Stimulated activated CD8-positive, alpha-beta memory T cell treated with anti-CD3 and anti-CD28 coated beads, Interleukin-7, amount 100 ng/mL, for 1 hour (primary cell): Measurements from ENCODE around the gene EMILIN1.
"Not testable (repeated sequence)": the region's sequence is repeated elsewhere in the genome, so short reads cannot be mapped to it uniquely, and the experiment has no call there.

Source experiments
- DNase-seq, 2 donors: peaks; one replicate each; pipeline ENCODE4 v3.0.0-alpha.2; 2020; ENCODE audit warnings: low read depth in 2 of 2

The EMILIN1 gene

DNA sequence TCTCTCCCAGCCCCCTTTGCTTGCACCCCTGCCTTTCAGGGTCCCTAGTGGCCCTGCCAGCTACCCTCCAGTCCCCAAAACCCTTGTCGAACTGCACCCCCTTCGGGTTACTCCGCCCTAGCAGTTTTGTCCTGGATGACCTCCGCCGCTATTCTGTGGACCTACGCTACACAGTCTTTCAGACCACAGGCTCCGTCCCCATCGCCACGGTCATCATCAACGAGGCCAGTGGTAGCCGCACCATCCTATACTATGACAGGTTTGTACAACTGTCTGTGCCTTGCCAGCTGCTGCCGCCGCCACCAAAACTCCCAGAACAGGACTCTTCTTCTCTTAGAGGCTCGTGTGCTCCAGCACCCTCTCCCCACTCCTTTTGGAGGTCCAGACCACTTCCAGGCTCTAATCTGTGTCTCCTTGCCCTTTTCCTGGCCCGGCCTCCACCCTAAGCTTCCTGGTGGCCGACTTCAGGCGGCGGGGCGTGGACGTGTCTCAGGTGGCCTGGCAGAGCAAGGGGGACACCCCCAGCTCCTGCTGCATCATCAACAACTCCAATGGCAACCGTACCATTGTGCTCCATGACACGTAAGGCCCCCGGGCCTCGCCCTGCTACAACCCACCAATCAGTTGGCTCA, 16.1 kb downstream of the EMILIN1 start:
- no peak for DNase-seq

DNA sequence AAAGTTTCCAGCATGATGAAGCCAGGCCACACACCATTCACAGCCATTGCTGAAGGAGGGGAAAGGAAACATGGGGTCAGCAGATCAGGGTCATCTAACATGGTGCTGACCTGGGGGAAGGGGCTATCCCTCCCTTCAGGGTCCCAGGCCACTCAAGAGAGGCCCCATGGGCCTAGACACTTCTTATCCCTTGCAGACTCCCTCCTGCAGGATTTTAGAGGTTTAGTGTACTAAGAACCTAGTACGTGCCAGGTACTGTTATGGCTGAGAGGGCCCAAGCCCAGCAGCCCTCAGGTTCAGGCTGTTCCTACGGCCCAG, 17.0 kb downstream of the EMILIN1 start:
- DNase-seq, result no peak

DNA sequence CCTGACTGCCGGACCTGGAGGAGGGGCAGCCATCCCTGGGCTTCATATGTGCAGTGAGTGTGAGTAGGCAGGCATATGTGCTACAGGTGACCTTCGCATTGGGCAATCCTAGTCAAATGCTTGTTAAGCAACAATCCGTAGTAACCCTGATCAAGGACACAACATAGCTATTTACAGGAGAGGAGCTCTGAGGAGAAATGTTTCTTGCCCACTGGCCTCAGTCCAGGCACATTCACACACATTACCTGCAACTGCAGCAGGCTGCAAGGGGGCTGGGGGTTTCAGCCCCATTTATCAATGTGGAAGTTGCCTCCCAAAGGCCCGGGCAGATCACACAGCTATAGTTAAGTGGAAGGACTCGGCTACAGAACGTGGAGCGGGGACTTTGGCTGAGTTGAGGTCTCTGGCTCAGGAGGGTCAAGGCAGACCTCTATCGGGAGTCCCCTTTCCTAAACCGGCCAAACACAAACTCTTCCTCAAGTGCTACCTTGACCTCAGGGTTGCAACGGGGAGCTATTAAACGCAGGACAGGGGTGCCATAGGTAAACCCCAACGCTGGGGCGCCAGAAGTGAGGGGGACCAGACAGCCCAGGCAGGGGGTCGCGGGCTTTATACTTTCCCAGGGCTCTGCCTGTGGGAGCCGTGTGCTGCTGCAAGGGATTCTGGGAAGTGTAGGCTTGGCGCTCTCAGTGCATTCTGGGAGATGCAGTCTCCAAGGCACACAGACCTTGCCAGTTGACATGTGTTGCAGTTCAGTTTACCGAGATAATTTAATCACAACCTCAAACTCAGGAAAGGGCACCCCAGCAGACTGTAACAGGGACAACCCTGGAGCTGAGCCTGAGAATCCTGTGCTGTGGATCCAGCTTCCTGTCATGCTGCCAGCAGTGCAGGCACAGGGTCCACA, 17.6 kb downstream of the EMILIN1 start:
- no peak for DNase-seq

DNA sequence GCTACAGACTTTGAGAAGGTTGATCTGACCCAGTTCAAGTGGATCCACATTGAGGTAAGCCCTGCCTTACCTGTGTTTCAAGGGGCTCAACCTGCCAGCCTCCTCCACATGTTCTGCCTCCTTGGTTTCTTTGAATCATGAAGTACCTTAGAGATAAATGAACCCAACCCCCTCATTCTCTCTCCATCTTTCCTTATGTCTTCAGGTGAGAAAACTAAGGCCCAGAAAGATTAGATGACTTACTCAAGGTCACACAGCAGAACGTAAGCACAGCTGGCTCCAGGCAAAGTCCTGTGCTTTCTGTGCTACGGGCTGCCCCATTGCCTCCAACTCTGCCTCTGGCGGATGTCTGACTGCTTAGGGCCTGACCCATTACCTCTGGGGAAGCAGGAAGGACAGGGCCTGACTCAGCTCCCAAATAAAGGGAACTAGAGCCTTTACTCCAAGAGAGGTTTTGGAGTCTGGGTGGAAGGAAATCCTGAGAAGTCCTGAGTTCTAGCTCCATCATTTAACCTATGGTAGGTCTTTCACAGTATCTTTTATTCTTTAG, 18.4 kb downstream of the EMILIN1 start:
- DNase-seq, result no peak

DNA sequence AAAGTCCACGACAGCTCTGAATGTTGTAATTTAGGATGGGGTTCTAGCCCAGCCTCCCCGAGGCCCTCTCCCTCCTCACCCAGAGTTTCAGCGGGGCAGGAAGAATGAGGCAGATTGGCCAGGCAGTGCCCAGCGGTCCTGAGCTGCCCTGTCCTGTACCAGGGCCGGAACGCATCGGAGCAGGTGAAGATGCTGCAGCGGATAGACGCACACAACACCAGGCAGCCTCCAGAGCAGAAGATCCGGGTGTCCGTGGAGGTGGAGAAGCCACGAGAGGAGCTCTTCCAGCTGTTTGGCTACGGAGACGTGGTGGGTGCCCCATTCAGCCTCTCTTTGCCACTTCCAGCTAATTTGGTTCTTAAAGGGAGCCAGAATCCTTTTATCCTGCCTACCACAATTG, 18.9 kb downstream of the EMILIN1 start:
- DNase-seq, result no peak

DNA sequence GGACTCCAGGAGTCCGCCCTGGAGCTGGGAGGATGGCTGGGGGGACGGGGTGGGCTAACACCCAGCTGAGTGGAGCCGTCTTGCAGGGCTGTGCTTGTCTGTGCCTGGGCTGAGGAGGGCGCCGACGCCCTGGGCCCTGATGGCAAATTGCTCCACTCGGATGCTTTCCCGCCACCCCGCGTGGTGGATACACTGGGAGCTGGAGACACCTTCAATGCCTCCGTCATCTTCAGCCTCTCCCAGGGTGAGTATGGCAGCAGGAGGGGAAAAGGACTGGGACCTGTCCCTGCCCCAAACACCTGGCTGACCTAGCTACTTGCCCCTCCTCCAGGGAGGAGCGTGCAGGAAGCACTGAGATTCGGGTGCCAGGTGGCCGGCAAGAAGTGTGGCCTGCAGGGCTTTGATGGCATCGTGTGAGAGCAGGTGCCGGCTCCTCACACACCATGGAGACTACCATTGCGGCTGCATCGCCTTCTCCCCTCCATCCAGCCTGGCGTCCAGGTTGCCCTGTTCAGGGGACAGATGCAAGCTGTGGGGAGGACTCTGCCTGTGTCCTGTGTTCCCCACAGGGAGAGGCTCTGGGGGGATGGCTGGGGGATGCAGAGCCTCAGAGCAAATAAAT, 21.0 kb downstream of the EMILIN1 start:
- no peak for DNase-seq

DNA sequence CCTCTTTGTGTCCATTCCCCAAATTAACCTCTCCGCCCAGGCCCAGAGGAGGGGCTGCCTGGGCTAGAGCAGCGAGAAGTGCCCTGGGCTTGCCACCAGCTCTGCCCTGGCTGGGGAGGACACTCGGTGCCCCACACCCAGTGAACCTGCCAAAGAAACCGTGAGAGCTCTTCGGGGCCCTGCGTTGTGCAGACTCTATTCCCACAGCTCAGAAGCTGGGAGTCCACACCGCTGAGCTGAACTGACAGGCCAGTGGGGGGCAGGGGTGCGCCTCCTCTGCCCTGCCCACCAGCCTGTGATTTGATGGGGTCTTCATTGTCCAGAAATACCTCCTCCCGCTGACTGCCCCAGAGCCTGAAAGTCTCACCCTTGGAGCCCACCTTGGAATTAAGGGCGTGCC, 21.6 kb downstream of the EMILIN1 start:
- no peak for DNase-seq

DNA sequence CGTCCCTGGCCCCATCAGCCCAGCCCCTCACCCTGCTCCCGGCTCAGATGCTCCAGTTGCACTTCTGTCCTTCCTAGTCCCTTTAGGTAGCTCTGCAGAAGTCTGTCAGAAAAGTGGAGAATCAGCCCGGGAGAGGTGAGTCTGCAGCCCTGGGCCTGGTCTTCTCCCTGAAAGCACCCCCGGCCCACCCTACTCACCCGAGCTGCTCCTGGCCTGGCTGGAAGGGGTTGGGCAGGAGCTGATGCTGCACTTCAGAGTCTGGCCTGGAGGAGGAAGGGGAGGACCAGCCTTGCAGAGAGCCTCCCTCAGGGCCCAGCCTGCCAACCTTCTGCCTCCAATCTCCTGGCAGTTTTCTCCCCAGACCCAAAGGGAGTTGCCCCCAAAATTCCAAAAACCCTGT, 23.9 kb downstream of the EMILIN1 start:
- DNase-seq, result no peak

DNA sequence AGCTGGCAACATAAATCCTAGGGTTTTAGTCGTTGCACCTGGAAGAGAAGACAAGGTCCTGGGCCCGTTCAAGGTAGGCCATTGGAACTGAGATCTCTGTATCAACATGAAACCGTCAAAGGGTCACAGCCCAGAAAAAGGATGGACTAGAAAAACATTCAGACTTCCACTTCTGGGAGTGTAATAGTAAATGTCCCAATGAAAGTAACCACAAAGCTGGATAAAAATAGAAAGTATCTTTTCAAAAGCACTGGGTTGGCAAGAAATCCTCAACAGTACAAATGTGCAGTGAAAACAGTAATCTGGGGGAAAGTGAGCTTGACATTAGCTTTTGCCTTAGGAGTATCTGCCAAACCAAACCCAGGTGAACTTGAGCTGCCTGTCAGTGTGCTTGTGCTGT, 27.6 kb downstream of the EMILIN1 start:
- no peak for DNase-seq

DNA sequence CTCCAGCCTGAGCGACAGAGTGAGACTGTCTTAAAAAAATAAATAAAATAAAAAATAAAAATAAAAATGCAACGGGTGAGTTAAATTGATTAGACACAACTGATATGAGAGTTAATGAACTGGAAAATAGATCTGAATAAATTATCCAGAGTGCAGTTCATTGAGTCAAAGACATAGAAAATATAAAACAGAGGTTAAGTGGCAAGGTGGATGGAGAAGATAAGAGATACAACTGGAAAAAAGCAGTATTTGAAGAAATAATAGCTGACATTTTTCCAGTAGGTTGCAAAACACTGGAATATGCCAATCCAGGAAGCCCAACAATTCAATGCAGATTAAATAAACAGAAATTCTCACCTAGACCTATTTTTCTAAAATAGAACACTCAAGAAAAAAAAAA, 29.8 kb downstream of the EMILIN1 start:
- DNase-seq, result no peak

DNA sequence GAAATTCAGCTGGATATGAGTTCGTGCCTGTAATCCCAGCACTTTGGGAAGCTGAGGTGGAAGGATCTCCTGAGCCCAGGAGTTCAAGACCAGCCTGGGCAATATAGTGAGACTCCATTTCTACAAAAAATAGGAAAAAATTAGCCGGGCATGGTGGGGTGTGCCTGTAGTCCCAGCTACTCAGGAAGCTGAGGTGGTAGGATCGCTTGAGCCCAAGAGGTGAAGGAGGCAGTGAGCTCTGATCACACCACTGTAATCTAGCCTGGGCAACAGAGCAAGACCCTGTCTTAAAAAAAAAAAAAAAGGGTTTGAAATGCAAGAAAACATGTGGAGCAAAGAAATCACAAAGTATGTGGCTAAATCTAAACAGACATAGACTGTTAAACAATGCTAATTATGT, 30.7 kb downstream of the EMILIN1 start:
- no peak for DNase-seq

DNA sequence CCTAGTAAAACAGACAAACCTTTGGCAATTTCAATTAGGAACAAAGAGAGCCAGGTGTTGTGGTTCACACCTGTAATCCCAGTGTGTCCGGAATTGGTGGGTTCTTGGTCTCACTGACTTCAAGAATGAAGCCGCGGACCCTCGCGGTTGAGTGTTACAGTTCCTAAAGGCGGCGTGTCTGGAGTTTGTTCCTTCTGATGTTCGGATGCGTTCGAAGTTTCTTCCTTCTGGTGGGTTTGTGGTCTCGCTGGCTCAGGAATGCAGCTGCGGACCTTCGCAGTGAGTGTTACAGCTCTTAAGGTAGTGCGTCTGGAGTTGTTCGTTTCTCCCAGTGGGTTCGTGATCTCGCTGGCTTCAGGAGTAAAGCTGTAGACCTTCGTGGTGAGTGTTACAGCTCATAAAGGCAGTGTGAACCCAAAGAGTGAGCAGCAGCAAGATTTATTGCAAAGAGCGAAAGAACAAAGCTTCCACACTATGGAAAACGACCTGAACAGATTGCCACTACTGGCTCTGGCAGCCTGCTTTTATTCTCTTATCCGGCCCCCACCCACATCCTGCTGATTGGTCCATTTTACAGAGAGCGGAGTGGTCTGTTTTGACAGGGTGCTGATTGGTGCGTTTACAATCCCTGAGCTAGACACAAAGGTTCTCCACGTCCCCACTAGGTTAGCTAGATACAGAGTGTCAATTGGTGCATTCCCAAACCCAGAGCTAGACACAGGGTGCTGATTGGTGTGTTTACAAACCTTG, 32.4 kb downstream of the EMILIN1 start:
- not testable (repeated sequence) for DNase-seq

DNA sequence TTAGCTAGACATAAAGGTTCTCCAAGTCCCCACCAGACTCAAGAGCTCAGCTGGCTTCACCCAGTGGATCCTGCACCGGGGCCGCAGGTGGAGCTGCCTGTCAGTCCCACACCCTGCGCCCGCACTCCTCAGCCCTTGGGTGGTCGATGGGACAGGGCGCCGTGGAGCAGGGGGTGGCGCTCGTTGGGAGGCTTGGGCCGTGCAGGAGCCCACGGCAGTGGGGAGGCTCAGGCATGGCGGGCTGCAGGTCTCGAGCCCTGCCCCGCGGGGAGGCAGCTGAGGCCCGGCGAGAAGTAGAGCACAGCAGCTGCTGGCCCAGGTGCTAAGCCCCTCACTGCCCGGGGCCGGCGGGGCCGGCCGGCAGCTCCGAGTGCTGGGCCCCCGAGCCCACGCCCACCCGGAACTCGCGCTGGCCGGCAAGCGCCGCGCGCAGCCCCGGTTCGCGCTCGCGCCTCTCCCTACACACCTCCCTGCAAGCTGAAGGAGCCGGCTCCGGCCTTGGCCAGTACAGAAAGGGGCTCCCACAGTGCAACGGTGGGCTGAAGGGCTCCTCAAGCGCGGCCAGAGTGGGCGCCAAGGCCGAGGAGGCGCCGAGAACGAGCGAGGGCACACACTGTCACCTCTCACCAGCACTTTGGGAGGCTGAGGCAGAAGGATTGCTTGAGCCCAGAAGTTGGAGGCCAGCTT, 33.1 kb downstream of the EMILIN1 start:
- DNase-seq, result not testable (repeated sequence)

DNA sequence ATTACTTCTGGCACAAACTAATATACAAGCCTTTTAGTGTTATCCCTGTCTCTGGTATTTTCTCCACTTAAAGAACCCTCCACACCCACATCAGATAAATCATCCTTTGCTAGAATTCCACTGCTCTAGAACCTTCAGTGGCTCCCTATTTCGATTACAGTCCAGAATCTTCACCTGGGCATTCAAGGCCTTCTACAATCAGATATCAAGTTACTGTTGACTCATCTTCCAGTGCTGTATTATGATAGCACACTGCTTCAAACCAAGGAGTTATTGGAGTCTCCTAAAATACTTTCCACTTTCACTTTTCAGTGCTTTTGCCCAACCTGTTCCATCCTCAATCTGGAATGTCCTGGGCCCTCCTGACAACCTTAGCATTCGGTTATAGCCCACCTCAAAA, 37.1 kb downstream of the EMILIN1 start:
- DNase-seq, result no peak

DNA sequence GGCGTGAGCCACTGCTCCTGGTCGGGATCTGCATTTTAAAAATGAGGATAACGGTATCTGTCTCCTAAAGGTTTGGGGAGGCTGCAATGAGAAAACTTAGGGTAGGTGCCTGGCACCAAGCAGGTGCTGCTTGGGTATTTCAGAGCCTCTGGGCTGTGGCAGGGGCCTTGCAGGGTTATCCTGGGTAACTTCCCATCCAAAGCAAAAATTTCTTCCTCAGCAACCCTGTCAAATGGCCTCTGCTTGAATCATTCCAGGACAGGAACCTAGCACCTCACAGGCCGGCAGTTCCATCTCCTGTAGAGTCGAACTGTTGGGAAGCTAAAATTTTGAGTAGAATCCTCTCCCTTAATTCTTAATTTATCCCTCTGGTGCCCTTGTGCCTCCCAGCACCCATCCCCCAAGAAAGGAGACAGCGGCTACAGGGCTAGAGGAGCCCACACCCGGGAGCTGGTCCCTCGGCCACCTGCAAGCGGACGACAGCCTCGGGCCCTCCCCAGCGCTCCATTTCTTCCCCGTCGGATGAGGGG, 39.6 kb downstream of the EMILIN1 start:
- no peak for DNase-seq

DNA sequence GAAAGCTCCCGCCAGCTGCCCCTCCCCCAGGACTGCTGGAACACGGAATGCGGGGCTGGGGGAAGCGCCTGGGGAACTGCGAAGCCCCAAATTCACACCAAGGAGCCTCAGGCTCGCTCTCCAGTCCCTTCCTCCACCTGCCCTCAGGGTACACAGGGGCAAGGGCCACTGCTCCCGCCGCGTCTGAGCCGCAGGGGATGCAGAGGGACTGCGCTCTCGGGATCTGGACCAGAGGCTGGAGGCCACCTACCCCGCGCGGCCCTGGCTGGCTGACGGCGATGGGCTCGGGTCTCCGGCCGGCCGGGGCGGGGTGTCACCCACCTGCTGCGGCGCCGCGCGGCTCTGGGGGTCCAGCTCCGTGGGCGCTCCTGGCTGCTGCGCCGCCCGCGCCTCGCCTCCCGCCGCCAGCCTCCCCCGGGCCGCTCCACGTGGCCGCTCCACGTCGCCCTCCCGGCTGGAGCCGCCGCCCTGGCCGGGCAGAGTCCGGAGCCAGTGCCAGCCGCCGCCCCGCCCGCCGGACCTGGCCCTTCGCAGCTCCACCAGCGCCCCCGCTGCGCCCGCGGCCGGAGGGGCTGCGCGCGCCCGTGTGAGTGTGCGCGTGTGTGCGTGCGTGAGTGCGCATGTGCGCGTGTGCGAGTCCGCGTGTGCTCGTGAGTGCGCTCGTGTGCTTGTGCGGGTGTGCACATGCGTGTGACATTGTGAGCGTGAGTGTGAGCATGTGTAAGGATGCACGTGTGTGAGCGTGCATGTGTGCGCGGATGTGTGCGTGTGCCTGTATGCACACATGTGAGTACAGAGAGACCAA, 40.3 kb downstream of the EMILIN1 start, which contains the start of gene CGREF1:
CGREF1 (minus strand) TSS at position 604 of the 805 bp plus-strand sequence. CDS start 14,762 bp downstream, outside the sequence.
- no peak for DNase-seq

DNA sequence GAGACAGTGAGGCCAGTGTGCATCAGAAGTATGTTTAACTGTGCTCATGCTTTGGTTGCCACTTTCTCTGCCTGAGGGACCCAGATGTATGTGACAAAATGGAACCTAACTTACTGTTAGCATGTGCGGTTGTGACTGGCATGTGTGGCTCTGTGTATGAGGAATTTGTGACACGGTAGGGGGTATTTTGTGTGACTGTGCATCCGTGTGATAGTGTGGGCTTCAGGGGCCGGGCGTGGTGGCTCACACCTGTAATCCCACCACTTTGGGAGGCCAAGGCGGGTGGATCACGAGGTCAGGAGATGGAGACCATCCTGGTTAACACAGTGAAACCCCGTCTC, 40.9 kb downstream of the EMILIN1 start:
- DNase-seq, result not testable (repeated sequence)

DNA sequence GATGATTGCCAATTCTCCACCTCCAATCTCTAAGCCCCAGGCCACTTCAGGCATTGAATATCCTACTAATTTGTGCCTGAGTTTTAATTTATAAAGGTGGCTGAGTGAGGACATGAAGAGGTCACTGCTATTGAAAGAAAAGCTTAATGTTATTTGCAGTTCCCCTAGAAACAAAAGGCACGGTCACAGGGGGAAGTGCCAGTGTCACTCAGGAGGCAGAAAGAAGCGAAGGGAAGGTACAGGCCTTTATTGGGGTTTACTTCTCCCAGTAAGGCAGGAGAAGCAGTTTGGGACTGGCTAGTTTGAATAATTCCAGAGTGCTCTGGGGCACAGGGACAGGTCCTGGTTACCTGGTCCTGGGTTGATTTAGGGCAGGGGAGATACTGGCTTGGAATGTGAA, 43.5 kb downstream of the EMILIN1 start:
- no peak for DNase-seq

DNA sequence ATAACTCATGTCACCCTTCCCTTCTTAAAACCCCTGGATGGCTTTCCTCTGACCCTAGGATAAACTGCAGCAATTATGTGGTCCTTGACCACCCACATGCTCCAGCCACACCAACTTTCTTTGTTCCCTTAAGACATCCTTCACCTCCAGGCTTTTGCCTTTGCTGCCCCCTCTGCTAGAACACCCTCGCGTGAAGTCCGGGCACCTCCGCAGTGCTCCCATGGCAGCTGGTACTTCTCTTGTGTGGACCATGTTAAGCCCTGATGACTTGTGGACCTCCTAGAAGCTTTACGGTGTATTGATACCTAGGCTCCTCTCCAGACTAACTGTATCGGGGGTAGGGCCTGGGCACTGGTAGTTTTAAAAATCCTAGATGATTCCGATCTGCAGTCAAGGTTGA, 44.4 kb downstream of the EMILIN1 start:
- no peak for DNase-seq
